GM12873 (cell line): ENCODE results near the gene RREB1.

ENCODE experiments used
- CTCF ChIP-seq: IDR thresholded peaks from 2 replicates; pipeline ENCODE4 v1.5.1; 2012; ENCODE audit warnings: low read depth, mild to moderate bottlenecking, moderate library complexity, low read length, control low read depth; ENCODE audit not compliant: insufficient read depth; ENCODE audit errors: missing control alignments

The RREB1 gene

GRCh38 chr6:7147051-7147671 lies 39.4 kb downstream of the RREB1 start:
- no peak for TF ChIP-seq CTCF

- no peak for TF ChIP-seq CTCF
These were observed 40.5 kb downstream of the RREB1 start for GRCh38 chr6:7148100-7148822.

GRCh38 chr6:7150381-7151064 lies 42.8 kb downstream of the RREB1 start:
- no peak for TF ChIP-seq CTCF

- no peak for TF ChIP-seq CTCF
These were observed 43.6 kb downstream of the RREB1 start for GRCh38 chr6:7151381-7151780.

- no peak for TF ChIP-seq CTCF
These were observed 44.7 kb downstream of the RREB1 start for GRCh38 chr6:7152462-7152861.

GRCh38 chr6:7153789-7154188 lies 46.0 kb downstream of the RREB1 start:
- no peak for TF ChIP-seq CTCF
